HL-60/S4 treated with retinoic acid at 250 ng/mL for 4 days and 3 days (cell line): ENCODE data around the gene USHBP1.

ENCODE experiments used
- in situ Hi-C: fragments of 300-500 bp; cut with MboI; formaldehyde crosslinking; loops from 2 replicates; pipeline ENCODE4 v1.7.0; 2022; ENCODE audit warnings: low sequenced_read_pairs

USHBP1 gene

GRCh38 chr19:17240826-17241399 lies 23.6 kb downstream of the USHBP1 start:
- in situ Hi-C loops: no loop called here

- in situ Hi-C loops: no loop called here
Measured at GRCh38 chr19:17240062-17240752, 24.3 kb downstream of the USHBP1 start.

- in situ Hi-C loops: no loop called here
Measured at GRCh38 chr19:17237747-17238706, 26.5 kb downstream of the USHBP1 start.

GRCh38 chr19:17236811-17237543 lies 27.6 kb downstream of the USHBP1 start:
- in situ Hi-C loops: no loop called here

GRCh38 chr19:17235971-17236777 lies 28.4 kb downstream of the USHBP1 start:
- in situ Hi-C loops: no loop called here

- in situ Hi-C loops: no loop called here
Measured at GRCh38 chr19:17235300-17235970, 29.1 kb downstream of the USHBP1 start.

- in situ Hi-C loops: no loop called here
Measured at GRCh38 chr19:17234911-17235299, 29.6 kb downstream of the USHBP1 start.

GRCh38 chr19:17232258-17232657 lies 32.3 kb downstream of the USHBP1 start:
- in situ Hi-C loops: no loop called here

- in situ Hi-C loops: no loop called here
Measured at GRCh38 chr19:17229890-17230289, 34.7 kb downstream of the USHBP1 start.

GRCh38 chr19:17227798-17228367 lies 36.7 kb downstream of the USHBP1 start:
- in situ Hi-C loops: no loop called here

- in situ Hi-C loops: no loop called here
Measured at GRCh38 chr19:17226002-17226933, 38.3 kb downstream of the USHBP1 start, which contains the start of gene OCEL1. TSS of gene OCEL1 (plus strand) at chr19:17226226. CDS start at chr19:17226248, 22 bp downstream.

- in situ Hi-C loops: no loop called here
Measured at GRCh38 chr19:17225053-17225452, 39.5 kb downstream of the USHBP1 start.

GRCh38 chr19:17220207-17220758 lies 44.3 kb downstream of the USHBP1 start:
- in situ Hi-C loops: no loop called here

- in situ Hi-C loops: no loop called here
Measured at GRCh38 chr19:17219286-17219685, 45.3 kb downstream of the USHBP1 start.

GRCh38 chr19:17216058-17216670 lies 48.4 kb downstream of the USHBP1 start:
- in situ Hi-C loops: no loop called here

GRCh38 chr19:17215127-17215971 lies 49.2 kb downstream of the USHBP1 start, which contains the start of gene USE1:
TSS of gene USE1 (plus strand) at chr19:17215357. CDS start at chr19:17215406, 49 bp downstream.
- in situ Hi-C loops: no loop called here
